ENCODE measurements around the gene GTF3C1.

DNA sequence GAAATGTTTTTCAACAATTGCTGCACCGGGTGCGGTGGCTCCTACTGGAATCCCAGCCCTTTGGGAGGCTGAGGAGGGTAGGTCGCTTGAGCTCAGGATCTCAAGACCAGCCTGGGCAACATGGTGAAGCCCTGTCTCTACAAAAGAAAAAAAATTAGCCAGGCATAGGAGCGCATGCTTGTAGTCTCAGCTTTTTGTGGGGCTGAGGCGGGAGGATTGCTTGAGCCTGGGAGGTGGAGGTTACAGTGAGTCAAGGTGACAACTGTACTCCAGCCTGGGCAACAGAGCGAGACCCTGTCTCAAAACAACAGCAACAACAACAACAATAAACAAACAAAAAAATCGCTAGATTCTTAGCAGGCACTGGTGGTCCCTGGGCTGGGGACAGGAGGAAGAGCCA is 119.2 kb downstream of the GTF3C1 start:
- TF ChIP-seq, protein P1, sequence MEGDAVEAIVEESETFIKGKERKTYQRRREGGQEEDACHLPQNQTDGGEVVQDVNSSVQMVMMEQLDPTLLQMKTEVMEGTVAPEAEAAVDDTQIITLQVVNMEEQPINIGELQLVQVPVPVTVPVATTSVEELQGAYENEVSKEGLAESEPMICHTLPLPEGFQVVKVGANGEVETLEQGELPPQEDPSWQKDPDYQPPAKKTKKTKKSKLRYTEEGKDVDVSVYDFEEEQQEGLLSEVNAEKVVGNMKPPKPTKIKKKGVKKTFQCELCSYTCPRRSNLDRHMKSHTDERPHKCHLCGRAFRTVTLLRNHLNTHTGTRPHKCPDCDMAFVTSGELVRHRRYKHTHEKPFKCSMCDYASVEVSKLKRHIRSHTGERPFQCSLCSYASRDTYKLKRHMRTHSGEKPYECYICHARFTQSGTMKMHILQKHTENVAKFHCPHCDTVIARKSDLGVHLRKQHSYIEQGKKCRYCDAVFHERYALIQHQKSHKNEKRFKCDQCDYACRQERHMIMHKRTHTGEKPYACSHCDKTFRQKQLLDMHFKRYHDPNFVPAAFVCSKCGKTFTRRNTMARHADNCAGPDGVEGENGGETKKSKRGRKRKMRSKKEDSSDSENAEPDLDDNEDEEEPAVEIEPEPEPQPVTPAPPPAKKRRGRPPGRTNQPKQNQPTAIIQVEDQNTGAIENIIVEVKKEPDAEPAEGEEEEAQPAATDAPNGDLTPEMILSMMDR (IDR thresholded peaks at IDR 0.05) = no peak
- no peak for TF ChIP-seq POLR2A (IDR thresholded peaks at IDR 0.05)
